ENCODE data around the gene MRPL41.

GRCh38 chr9:137598943-137599342 is 47.3 kb downstream of the MRPL41 start:
- TF ChIP-seq CTCF (IDR thresholded peaks at IDR 0.05; ENCODE audit: borderline replicate concordance, extremely low read depth, low read length, poor library complexity, severe bottlenecking) = no peak
- TF ChIP-seq EZH2 (IDR thresholded peaks at IDR 0.05; ENCODE audit: borderline replicate concordance, low read depth, low read length, severe bottlenecking) = no peak
